K562 (cell line): ENCODE measurements around the gene AGMO. TPM values are rescaled to one million over a fixed set of nuclear protein-coding genes. Genes with fewer than 3 reads are reported as not detected.

Experiments
- ATAC-seq: fragments of 200-7000 bp; cut with Tn5 transposase; 3 replicates; pipeline ENCODE4 v1.9.1; 2020; ENCODE audit warnings: moderate library complexity
- BruUV-seq: library from RNA; stranded (reverse); fragments of 400-500 nt; replicated peaks from 2 replicates; lab custom pipeline; 2021; lab: Mats Ljungman, UMichigan
- CTCF ChIA-PET: fragments of 300-600 bp; formaldehyde crosslinking; extraction: SDS; loops from one replicate; lab custom pipeline; 2021; ENCODE audit warnings: low intra/inter-chr PET ratio; lab: Yijun Ruan, JAX
- POLR2A ChIA-PET: fragments of 300-600, 350-650 bp; sonication (Branson Sonifier 250); formaldehyde crosslinking; extraction: SDS; loops from one replicate; lab custom pipeline; 2021; ENCODE audit warnings: antibody characterized with exemption, inconsistent platforms; lab: Yijun Ruan, JAX
- DNase-seq, 4 experiments: peaks; one replicate each; pipeline versions ENCODE4 v3.0.0 to v3.0.0-alpha.2; 2011 to 2018; ENCODE audit warnings: low spot score in 3 of 4, mixed read lengths in 3 of 4; ENCODE audit errors: extremely low read depth in 1 of 4
- FAIRE-seq: peaks from 2 replicates; lab custom pipeline; 2011; peaks lifted over from hg19 to GRCh38; lab: Jason Lieb, UNC
- H2AFZ ChIP-seq: 2 replicates; pipeline ENCODE4 v1.6.0; 2011; ENCODE audit warnings: low read depth, low read length, control low read depth, inconsistent platforms
- H3K27ac ChIP-seq: fragments of 200-600 bp; 3 replicates; pipeline ENCODE4 v1.8.0; 2011; ENCODE audit warnings: low read depth, mild to moderate bottlenecking, control low read depth, inconsistent platforms, low read length, moderate library complexity, mixed read lengths; ENCODE audit errors: extremely low read depth
- H3K27me3 ChIP-seq, 2 experiments: fragments of 300-600 bp in 1 of 2; 2 replicates in 1 of 2; 3 replicates in 1 of 2; pipeline versions ENCODE4 v1.6.0 to v1.8.0; 2011; ENCODE audit warnings: inconsistent platforms in 2 of 2, low read length in 2 of 2, mild to moderate bottlenecking in 1 of 2, mixed read lengths in 1 of 2, moderate library complexity in 1 of 2; ENCODE audit not compliant: control insufficient read depth in 2 of 2, insufficient read depth in 2 of 2
- H3K36me3 ChIP-seq: fragments of 300-600 bp; 3 replicates; pipeline ENCODE4 v1.8.0; 2011; ENCODE audit warnings: mild to moderate bottlenecking, low read length, inconsistent platforms; ENCODE audit not compliant: control insufficient read depth, insufficient read depth
- H3K4me1 ChIP-seq, 2 experiments: fragments of 200-600 bp in 1 of 2; replicated peaks in 1 of 2; 2 replicates in 1 of 2; 3 replicates in 1 of 2; pipeline versions ENCODE4 v1.5.1 to v1.8.0; 2011; ENCODE audit warnings: inconsistent platforms in 2 of 2, low read length in 2 of 2, mild to moderate bottlenecking in 1 of 2, mixed read lengths in 1 of 2, moderate library complexity in 1 of 2; ENCODE audit not compliant: control insufficient read depth in 2 of 2, insufficient read depth in 2 of 2
- H3K4me2 ChIP-seq: 2 replicates; pipeline ENCODE4 v1.6.1; 2011; ENCODE audit warnings: low read length, control low read depth, inconsistent platforms, mixed read lengths; ENCODE audit not compliant: insufficient read depth
- H3K4me3 ChIP-seq: fragments of 200-600 bp; sonication (generic), shearing (Covaris generic); 2 replicates; pipeline ENCODE4 v1.5.1; 2016; ENCODE audit warnings: control low read depth, inconsistent platforms
- H3K79me2 ChIP-seq: fragments of 200-600 bp; 3 replicates; pipeline ENCODE4 v1.8.0; 2011; ENCODE audit warnings: low read length, inconsistent platforms; ENCODE audit not compliant: control insufficient read depth, insufficient read depth
- H3K9ac ChIP-seq, 2 experiments: 2 replicates each; pipeline versions ENCODE4 v1.6.0 to v1.6.1; 2011; ENCODE audit warnings: low read depth in 2 of 2, low read length in 2 of 2, control low read depth in 1 of 2, inconsistent platforms in 1 of 2, mild to moderate bottlenecking in 1 of 2, mixed read lengths in 1 of 2; ENCODE audit not compliant: insufficient read depth in 1 of 2
- H3K9me1 ChIP-seq: one replicate; pipeline ENCODE4 v1.6.0; 2011; ENCODE audit warnings: inconsistent platforms, mild to moderate bottlenecking, low read length, moderate library complexity; ENCODE audit not compliant: control insufficient read depth, insufficient read depth
- H3K9me3 ChIP-seq: replicated peaks from 2 replicates; pipeline ENCODE4 v1.5.1; 2011; ENCODE audit warnings: low read depth, low read length, inconsistent platforms; ENCODE audit not compliant: control insufficient read depth, insufficient read depth
- H4K20me1 ChIP-seq: replicated peaks from 2 replicates; pipeline ENCODE4 v1.6.1; 2011; ENCODE audit warnings: low read length, inconsistent platforms, mixed read lengths; ENCODE audit not compliant: control insufficient read depth, insufficient read depth
- ATF2 ChIP-seq: sonication (generic); formaldehyde crosslinking; IDR thresholded peaks from 2 replicates; pipeline ENCODE4 v1.8.1; 2022; ENCODE audit warnings: missing genetic modification reagents
- COPS2 ChIP-seq: fragments of 450-650 bp; conservative IDR thresholded peaks from 2 replicates; pipeline ENCODE4 v1.6.1; 2016; ENCODE audit warnings: mild to moderate bottlenecking, moderate library complexity
- ETS2 ChIP-seq: IDR thresholded peaks from 2 replicates; pipeline ENCODE4 v1.6.1; 2016; ENCODE audit warnings: borderline replicate concordance, missing genetic modification characterization, mild to moderate bottlenecking, moderate library complexity, missing compliant biosample characterization; ENCODE audit not compliant: poor library complexity, severe bottlenecking
- PHB2 ChIP-seq: fragments of 450-650 bp; IDR thresholded peaks from 2 replicates; pipeline ENCODE4 v1.6.1; 2017; ENCODE audit warnings: low read depth
- RERE ChIP-seq: sonication (generic); formaldehyde crosslinking; IDR thresholded peaks from 2 replicates; pipeline ENCODE4 v1.8.0; 2023; ENCODE audit warnings: missing genetic modification reagents, mild to moderate bottlenecking, borderline replicate concordance
- ZNF12 ChIP-seq: sonication (generic); formaldehyde crosslinking; IDR thresholded peaks from 2 replicates; pipeline ENCODE4 v1.4.0; 2020; ENCODE audit warnings: mild to moderate bottlenecking, missing genetic modification reagents
- ZNF592 ChIP-seq: fragments of 450-650 bp; IDR thresholded peaks from 2 replicates; pipeline ENCODE4 v1.6.1; 2017; ENCODE audit warnings: antibody characterized with exemption, mild to moderate bottlenecking
- WGBS: fragments of 100-300 bp; shearing (Covaris generic); methylation state at CpG from one replicate; pipeline ENCODE4 v1.1.6; 2016; ENCODE audit warnings: low coverage, mixed read lengths; ENCODE audit not compliant: insufficient coverage; ENCODE audit errors: missing lambda C conversion rate; 5-methylcytosine and 5-hydroxymethylcytosine counted together
- in situ Hi-C: fragments of 300-500 bp; cut with MboI; formaldehyde crosslinking; loops from 4 replicates; pipeline ENCODE4 v1.15.0; 2018; ENCODE audit warnings: inconsistent platforms, mixed read lengths
- intact Hi-C: fragments of 100-400 bp; cut with micrococcal nuclease; formaldehyde crosslinking; loops from 2 replicates; pipeline ENCODE4 v1.14.2; 2022
- polyA plus RNA-seq, 8 experiments: library from polyadenylated mRNA; depleted of rRNA in 4 of 8; stranded (reverse) in 5 of 8; unstranded in 3 of 8; fragments of >200 nt; fragmentation: Nextera tagmentation in 2 of 8; fragmentation: Illumina TruSeq in 1 of 8; extraction: Ambion mirVana in 2 of 8; extraction: Trizol in 1 of 8; gene quantifications; 2 replicates each; pipeline versions ENCODE4 v1.2.1 to v1.2.3, GENCODE V29; 2011 to 2014; ENCODE audit warnings: inconsistent platforms in 1 of 8, missing spikeins in 1 of 8
- total RNA-seq, 7 experiments: library from RNA; depleted of rRNA in 6 of 7; stranded (reverse); fragments of >200 nt in 6 of 7; fragmentation: Illumina TruSeq in 2 of 7; extraction: Trizol in 2 of 7; gene quantifications; 2 replicates each; pipeline versions ENCODE4 v1.2.1 to v1.2.3, GENCODE V29; 2011 to 2021; ENCODE audit warnings: low replicate concordance in 1 of 7

AGMO gene
- total and polyA plus RNA-seq, 9 of the 15 experiments (the other 6 are each of a cell fraction or from before 2014, with no cell fraction given): 0.30 to 1.4 (median 0.69) TPM; not detected in 1

GRCh38 chr7:15407910-15408309, 153.9 kb downstream of the AGMO start (continued):
- TF ChIP-seq ZNF592 (no peak), COPS2 (no peak)

GRCh38 chr7:15403751-15404150, 158.1 kb downstream of the AGMO start:
- Histone ChIP-seq H3K27ac (no peak overlapping the region), H3K9me1 (no peaks in the 10 kb centered on the region), H3K79me2 (no peaks in the 10 kb centered on the region), H3K9me3 (no peaks in the 10 kb centered on the region), H3K36me3 (no peaks in the 10 kb centered on the region), H3K4me3 (no peak overlapping the region), H3K4me1 (no peaks in the 10 kb centered on the region), H3K27me3 (no peaks in the 10 kb centered on the region), H4K20me1 (no peaks in the 10 kb centered on the region), H2AFZ (no peak overlapping the region), H3K4me2 (no peak overlapping the region), H3K9ac (no peak overlapping the region)
- no peak for TF ChIP-seq RERE (CRISPR knock-in tag)
- no peak for TF ChIP-seq PHB2
- no peak for TF ChIP-seq ZNF12 (CRISPR knock-in tag)
- TF ChIP-seq ETS2 (tag): no peak
- TF ChIP-seq ATF2 (CRISPR knock-in tag): no peak
- 0% methylated on average over 2 of the region's 2 CpGs for WGBS
- DNase-seq (no peak), ATAC-seq (no peak), FAIRE-seq (no peak)
- intact Hi-C loops (no loop called here), in situ Hi-C loops (no loop called here)
- CTCF ChIA-PET: no interaction called here
- no TSS peak for BruUV-seq
- POLR2A ChIA-PET: no interaction called here
